ENCODE results near the gene MR1. TPM values are rescaled to one million over a fixed set of nuclear protein-coding genes. Genes with fewer than 3 reads are reported as not detected.
"Not testable (repeated sequence)": the region's sequence is repeated elsewhere in the genome, so short reads cannot be mapped to it uniquely, and the experiment has no call there.

The MR1 gene
- total and polyA plus RNA-seq, 8 donors: 1.1 to 11.3 (median 3.2) TPM

DNA sequence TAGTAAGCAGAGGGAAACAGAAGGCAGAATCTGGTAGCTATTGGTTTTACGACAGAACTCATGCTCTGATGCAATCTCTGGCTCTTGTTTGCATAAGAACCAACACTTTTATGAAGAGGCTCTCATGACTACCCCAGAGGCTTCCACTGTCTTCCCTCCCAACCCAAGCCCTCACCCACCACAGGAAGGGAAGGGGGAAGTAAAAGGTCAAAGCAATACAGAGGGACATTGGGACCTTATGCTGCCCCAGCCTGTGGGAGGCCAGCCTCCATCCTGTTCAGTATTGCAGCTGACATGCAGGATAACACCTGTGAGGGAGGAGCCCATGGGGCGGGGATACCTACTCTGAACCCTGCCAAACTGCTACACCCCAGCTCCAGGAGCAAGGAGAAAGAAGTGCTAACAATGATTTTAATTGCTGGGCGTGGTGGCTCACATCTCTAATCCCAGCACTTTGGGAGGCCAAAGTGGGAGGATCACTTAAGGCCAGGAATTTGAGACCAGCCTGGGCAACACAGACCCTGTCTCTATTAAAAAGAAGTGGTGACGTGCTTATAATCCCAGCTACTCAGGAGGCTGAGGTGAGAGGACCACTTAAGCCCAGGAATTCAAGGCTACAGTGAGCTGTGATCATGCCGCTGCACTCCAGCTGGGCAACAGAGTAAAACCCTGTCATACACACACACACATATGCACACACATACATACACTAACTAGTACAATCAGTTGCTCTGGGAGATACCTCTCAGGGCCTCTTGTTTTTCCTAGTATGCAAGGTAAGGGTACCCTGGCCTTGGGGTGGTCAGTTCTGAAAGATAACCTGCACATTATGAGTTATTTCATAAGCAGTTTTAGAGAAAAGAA lies 9.5 kb downstream of the MR1 start:
- no peaks in the 10 kb centered on the region for H3K36me3 ChIP-seq
- 51 to 70% methylated on average over 5 of the region's 5 CpGs for WGBS, 2 donors
- no peaks in the 10 kb centered on the region for H3K9me3 ChIP-seq
- no peaks in the 10 kb centered on the region for H3K27me3 ChIP-seq
- no peak overlapping the region for H3K4me3 ChIP-seq
- no peaks in the 10 kb centered on the region for H3K4me1 ChIP-seq
- no peak for DNase-seq
- FAIRE-seq: no peak
- intact Hi-C loops (cut with DNase I): no loop called here
- peak in 3 of 4 donors; percentile 14 to 57 (median 43) for ATAC-seq
- TF ChIP-seq, protein P1, sequence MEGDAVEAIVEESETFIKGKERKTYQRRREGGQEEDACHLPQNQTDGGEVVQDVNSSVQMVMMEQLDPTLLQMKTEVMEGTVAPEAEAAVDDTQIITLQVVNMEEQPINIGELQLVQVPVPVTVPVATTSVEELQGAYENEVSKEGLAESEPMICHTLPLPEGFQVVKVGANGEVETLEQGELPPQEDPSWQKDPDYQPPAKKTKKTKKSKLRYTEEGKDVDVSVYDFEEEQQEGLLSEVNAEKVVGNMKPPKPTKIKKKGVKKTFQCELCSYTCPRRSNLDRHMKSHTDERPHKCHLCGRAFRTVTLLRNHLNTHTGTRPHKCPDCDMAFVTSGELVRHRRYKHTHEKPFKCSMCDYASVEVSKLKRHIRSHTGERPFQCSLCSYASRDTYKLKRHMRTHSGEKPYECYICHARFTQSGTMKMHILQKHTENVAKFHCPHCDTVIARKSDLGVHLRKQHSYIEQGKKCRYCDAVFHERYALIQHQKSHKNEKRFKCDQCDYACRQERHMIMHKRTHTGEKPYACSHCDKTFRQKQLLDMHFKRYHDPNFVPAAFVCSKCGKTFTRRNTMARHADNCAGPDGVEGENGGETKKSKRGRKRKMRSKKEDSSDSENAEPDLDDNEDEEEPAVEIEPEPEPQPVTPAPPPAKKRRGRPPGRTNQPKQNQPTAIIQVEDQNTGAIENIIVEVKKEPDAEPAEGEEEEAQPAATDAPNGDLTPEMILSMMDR (IDR thresholded peaks at IDR 0.05): no peak
- H3K27ac ChIP-seq: no peak overlapping the region

DNA sequence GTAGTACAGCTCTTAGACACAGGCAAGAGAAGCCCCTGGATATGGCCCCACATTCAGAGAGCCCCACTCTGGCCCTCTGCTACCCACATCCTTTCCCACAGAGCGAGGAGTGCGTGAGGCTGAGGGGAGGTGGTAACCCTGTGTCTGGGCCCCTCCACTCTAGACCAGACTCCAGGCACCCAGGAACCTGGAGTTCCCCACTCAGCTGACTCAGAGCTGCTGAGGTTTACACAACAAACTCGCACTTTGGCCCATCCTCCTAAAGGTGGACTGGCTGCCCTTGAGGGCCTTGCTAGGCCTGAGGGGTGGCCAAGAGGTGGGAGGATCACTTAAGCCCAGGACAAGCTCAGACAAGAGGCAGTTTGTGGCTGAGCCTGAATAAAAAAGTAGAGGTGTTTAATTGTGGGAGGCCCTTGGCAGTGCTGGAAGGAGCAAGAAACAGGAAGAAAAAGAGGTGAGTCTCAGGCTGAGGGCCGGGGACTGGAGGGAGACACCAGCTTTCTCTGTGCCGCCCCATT lies 10.7 kb downstream of the MR1 start:
- no peak for FAIRE-seq
- peak in 1 of 6 donors; percentile 36 for DNase-seq
- peak; percentile 35 to 92 (median 71) for ATAC-seq
- H3K9me3 ChIP-seq: no peaks in the 10 kb centered on the region
- no peaks in the 10 kb centered on the region for H3K27me3 ChIP-seq
- H3K27ac ChIP-seq: peak overlapping the region in 1 of 4 donors; percentile 17
- H3K4me3 ChIP-seq: no peak overlapping the region
- no peaks in the 10 kb centered on the region for H3K4me1 ChIP-seq
- 83% methylated on average over 5 of the region's 5 CpGs for WGBS, 2 donors
- intact Hi-C loops (cut with DNase I): no loop called here
- TF ChIP-seq, protein P1 (IDR thresholded peaks at IDR 0.05): no peak
- no peaks in the 10 kb centered on the region for H3K36me3 ChIP-seq

DNA sequence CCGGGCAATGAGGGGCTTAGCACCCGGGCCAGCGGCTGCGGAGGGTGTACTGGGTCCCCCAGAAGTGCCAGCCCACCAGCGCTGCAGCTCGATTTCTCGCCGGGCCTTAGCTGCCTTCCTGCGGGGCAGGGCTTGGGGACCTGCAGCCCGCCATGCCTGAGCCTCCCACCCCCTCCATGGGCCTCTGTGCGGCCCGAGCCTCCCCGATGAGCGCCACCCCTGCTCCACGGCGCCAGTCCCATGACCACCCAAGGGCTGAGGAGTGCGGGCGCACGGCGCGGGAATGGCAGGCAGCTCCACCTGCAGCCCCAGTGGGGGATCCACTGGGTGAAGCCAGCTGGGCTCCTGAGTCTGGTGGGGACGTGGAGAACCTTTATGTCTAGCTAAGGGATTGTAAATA lies 12.2 kb downstream of the MR1 start:
- H3K27me3 ChIP-seq; intact Hi-C loops (cut with DNase I); H3K36me3 ChIP-seq; H3K4me1 ChIP-seq; H3K27ac ChIP-seq; ATAC-seq; H3K9me3 ChIP-seq; FAIRE-seq; H3K4me3 ChIP-seq: not testable (repeated sequence)
- WGBS, 2 donors: 95 to 98% methylated on average over 21 to 22 of the region's 22 CpGs
- peak in 1 of 6 donors; percentile 53 for DNase-seq

DNA sequence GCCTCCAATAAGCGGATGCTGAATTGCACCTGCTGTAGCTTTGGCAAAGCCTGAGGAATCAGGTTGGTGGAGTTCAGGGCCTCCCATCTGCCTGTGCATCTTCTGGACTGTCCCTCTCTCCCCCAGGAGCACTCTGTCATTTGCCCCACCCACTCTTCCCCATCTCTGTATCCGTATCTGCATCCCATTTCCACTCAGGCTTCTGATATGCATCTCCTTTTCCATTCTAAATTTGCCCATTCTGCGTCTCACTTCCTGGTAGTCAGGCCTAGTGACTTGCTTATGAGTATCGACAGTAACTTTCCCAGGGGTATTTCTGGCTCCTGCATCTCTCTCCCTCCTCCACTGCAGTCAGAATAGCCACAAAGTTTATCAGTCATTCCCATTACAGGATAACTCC lies 15.6 kb downstream of the MR1 start:
- ATAC-seq (no peak), FAIRE-seq (no peak), DNase-seq (no peak)
- no peaks in the 10 kb centered on the region for H3K36me3 ChIP-seq
- no peak overlapping the region for H3K27ac ChIP-seq
- no peaks in the 10 kb centered on the region for H3K9me3 ChIP-seq
- TF ChIP-seq, protein P1 (IDR thresholded peaks at IDR 0.05): no peak
- intact Hi-C loops (cut with DNase I): no loop called here
- 86% methylated on average over 4 of the region's 4 CpGs for WGBS, 2 donors
- no peaks in the 10 kb centered on the region for H3K4me1 ChIP-seq
- no peak overlapping the region for H3K4me3 ChIP-seq
- no peaks in the 10 kb centered on the region for H3K27me3 ChIP-seq

DNA sequence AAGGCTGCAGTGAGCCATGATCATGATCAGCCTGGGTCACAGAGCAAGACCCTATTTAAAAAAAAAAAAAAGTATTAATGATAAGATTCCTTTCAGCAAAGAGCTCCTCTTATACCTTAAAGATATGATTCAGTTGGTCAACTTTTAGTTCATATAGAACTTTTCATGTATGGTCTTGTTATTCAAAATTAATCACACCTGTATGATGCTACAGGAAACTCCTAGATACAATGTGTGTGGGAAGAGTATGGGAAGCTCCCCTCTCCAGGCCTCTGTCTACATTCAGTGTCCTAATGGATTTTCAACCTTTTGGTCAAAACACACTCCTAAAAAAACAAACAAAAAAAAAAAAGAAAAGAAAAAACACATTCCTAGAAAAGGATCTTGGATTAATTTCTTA lies 17.1 kb downstream of the MR1 start:
- DNase-seq: no peak
- TF ChIP-seq, protein P1 (IDR thresholded peaks at IDR 0.05): no peak
- no peak overlapping the region for H3K27ac ChIP-seq
- H3K4me3 ChIP-seq: no peak overlapping the region
- H3K27me3 ChIP-seq: no peaks in the 10 kb centered on the region
- no peak for ATAC-seq
- no peaks in the 10 kb centered on the region for H3K4me1 ChIP-seq
- intact Hi-C loops (cut with DNase I): no loop called here
- no peaks in the 10 kb centered on the region for H3K9me3 ChIP-seq
- H3K36me3 ChIP-seq: no peaks in the 10 kb centered on the region
- FAIRE-seq: no peak
